Fibroblast of the aortic adventitia (primary cell): Measurements from ENCODE around the gene CTNNA2. TPM values are rescaled to one million over a fixed set of nuclear protein-coding genes. Genes with fewer than 3 reads are reported as not detected.

Source experiments
- DNase-seq: peaks from one replicate; pipeline ENCODE4 v3.0.0-alpha.2; 2010; ENCODE audit warnings: low read depth
- H3K4me3 ChIP-seq: 2 replicates; pipeline ENCODE4 v1.5.1; 2011; ENCODE audit warnings: low read depth, mild to moderate bottlenecking, control low read depth, low read length, moderate library complexity
- total RNA-seq: library from RNA; depleted of rRNA; stranded (reverse); fragments of >200 nt; gene quantifications from 2 replicates; pipeline ENCODE4 v1.2.3, GENCODE V29; 2012; ENCODE audit warnings: low replicate concordance
- TF ChIP-seq, protein P1 (sequence below): IDR thresholded peaks from 2 replicates; pipeline ENCODE4 v1.5.1; 2011; ENCODE audit warnings: mild to moderate bottlenecking, low read length, control low read depth, inconsistent platforms; ENCODE audit not compliant: insufficient read depth

Gene CTNNA2
- total RNA-seq, 1 donor = 0.36 TPM

DNA sequence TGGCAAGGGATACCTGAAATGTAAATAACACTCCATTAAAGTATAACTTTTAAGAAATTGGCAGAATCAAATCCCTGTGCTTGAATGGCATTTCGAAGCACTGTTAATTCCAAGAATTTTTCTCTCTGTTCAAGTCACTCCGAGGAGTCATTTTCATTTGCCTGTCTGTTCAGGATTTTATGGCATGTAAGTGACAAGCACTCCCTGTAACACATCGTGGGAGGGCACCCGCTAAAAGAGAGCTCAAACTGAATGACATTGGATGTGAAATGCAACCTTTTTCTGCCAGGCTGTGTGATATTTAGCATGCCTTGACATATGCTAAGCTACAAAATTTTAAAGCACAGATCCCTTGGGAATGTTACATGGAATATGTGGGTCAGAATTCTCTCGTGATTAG lies 452.1 kb downstream of the CTNNA2 start:
- TF ChIP-seq, protein P1, sequence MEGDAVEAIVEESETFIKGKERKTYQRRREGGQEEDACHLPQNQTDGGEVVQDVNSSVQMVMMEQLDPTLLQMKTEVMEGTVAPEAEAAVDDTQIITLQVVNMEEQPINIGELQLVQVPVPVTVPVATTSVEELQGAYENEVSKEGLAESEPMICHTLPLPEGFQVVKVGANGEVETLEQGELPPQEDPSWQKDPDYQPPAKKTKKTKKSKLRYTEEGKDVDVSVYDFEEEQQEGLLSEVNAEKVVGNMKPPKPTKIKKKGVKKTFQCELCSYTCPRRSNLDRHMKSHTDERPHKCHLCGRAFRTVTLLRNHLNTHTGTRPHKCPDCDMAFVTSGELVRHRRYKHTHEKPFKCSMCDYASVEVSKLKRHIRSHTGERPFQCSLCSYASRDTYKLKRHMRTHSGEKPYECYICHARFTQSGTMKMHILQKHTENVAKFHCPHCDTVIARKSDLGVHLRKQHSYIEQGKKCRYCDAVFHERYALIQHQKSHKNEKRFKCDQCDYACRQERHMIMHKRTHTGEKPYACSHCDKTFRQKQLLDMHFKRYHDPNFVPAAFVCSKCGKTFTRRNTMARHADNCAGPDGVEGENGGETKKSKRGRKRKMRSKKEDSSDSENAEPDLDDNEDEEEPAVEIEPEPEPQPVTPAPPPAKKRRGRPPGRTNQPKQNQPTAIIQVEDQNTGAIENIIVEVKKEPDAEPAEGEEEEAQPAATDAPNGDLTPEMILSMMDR = no peak
- no peak overlapping the region for H3K4me3 ChIP-seq
- no peak for DNase-seq

DNA sequence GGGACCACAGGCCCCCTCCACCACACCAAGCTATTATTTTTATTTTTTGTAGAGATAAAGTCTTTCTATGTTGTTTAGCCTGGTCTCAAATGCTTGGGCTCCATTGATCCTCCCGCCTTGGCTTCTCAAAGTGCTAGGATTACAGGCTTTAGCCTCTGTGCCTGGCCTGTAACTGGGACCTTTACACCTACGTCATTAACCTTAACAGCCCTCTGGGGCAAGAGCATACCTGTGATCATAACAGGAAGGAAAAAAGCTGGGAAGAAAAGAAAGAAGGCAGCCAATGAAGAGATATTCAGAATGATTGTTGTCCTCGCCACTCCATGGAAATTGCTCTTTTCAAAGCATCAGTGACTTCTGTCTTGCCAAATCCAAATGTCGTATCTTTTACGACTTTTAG lies 453.5 kb downstream of the CTNNA2 start:
- TF ChIP-seq, protein P1 = no peak
- DNase-seq = no peak
- H3K4me3 ChIP-seq = no peak overlapping the region

DNA sequence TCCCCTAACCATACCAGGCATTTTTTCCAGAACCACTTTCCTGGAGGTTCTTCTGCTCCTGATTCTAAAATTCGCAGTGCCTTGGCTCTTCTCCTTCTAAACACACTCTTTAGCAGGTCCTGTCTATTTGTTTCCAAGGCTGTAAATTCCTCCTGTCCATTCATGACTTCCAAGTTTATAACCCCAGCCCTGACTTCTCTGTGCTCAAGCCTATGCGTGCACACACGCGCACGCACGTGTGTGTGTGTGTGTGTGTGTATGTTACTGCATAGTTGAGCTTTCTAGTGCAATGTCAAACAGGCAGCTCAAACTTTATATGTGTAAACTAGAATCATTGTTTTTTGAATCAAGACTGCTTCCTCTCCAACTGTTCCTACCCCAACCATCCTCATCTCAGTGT lies 454.0 kb downstream of the CTNNA2 start:
- H3K4me3 ChIP-seq = no peak overlapping the region
- DNase-seq = no peak
- TF ChIP-seq, protein P1 = no peak

DNA sequence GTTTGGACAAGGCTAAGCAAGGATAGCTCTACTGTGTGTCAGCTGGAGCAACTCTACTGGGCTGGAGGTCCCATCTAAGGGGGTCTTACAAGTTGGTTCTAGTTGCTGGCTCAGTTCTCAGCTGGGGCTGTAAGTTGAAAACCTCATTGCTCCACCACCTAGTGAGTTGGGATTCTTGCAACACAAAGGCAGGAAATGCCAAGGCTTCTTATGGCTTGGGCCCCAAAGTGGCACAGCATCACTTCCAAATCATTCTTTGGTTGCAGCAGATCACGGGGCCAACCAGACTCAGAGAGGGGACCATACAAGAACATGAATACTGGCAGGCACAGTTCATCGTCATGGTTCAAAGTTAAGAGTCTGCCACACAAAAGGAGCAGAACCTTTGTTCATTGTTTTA lies 459.0 kb downstream of the CTNNA2 start:
- DNase-seq = no peak
- TF ChIP-seq, protein P1 = no peak
- no peak overlapping the region for H3K4me3 ChIP-seq

DNA sequence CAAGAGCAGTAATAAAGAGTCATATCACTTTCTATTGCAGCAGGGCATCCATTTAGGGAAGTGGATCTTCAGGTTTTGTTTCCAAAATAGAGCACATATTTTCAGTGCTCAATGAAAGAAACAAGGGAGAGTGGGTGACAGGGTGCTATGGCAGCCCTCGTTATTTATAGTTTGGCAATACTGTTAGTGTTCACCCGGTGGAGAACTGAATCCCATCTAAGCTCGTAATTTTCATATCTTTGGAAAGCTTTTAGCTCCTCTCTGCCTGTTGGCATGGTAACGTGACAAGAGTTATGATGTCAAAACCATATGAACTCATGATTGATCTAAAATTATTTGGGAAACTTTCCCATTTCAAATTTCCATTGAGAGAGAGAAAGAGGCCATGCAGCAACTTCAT lies 459.8 kb downstream of the CTNNA2 start:
- no peak for DNase-seq
- TF ChIP-seq, protein P1 = no peak
- H3K4me3 ChIP-seq = no peak overlapping the region

DNA sequence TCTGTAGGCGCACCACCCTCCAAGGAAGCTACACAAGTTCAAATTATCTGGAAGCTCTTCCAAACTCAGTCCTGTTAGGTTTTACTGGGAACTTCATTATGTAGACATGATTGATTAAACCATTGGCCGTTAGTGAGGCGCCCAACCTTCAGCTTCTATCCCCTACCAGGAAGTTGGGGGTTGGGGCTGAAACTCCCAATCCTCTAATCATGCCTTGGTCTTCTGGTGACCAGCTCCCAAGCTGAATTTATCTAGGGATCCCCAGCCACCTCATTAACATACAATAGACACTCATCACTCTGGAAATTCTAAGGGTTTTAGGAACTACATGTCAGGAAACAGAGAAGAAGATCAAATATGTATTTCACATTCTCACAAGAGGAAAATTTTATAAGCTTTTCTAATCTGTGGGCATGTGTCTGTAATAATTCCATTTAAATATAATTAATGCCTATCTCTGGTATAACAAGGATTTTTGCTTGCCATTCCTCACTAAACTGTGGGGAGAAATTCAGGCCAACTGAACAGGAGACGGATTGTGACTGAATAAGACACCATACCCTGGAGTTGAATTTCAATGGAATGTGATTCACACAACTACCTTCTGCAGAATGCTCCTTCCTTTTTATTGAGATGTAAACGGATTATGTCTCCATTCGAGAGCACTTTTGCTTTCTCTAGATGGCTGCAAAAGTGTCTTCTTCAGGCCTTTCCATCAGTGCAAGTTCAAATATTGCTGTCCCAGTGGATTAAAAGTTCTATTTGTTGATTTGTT lies 463.1 kb downstream of the CTNNA2 start:
- no peak for DNase-seq
- TF ChIP-seq, protein P1 = no peak
- H3K4me3 ChIP-seq = no peak overlapping the region

DNA sequence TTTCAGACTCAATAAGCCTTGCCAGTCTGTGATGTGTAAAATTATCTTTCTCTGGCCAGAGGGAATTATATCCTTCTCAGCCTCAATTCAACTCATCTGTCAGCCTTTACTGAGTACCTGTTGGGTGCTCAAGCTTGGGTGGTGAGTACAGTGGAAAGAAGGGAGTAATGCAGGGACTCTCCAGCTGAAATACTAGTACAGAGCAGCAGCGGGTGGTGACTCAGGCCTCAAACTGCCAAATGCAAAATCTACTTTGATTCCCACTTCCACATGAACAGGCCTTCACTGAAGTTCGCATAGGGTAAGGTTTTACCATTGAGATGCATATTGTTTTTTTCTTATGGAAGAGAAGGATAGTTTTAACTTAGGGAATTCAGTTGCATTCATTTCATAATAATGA lies 464.9 kb downstream of the CTNNA2 start:
- DNase-seq = no peak
- TF ChIP-seq, protein P1 = no peak

More for the DNA sequence above, 464.9 kb downstream of the CTNNA2 start:
- H3K4me3 ChIP-seq = no peak overlapping the region
